OCI-LY1 (cell line): ENCODE data around the gene MRPL38.
A peak's percentile ranks its signal among the peaks of the same experiment; 100 is the strongest.

Experiments
- H2AFZ ChIP-seq: fragments of 200-600 bp; sonication (generic), shearing (Covaris generic); 2 replicates; pipeline ENCODE4 v1.6.0; 2014; ENCODE audit warnings: antibody characterized with exemption, mild to moderate bottlenecking, low read length
- H3F3A ChIP-seq: fragments of 200-600 bp; sonication (generic), shearing (Covaris generic); 2 replicates; pipeline ENCODE4 v1.6.0; 2014; ENCODE audit warnings: mild to moderate bottlenecking, antibody characterized with exemption, low read length, moderate library complexity; ENCODE audit not compliant: insufficient read depth
- H3K27ac ChIP-seq: fragments of 200-600 bp; sonication (generic); 2 replicates; pipeline ENCODE4 v1.5.1; 2014; ENCODE audit warnings: low read length, mixed run types, mild to moderate bottlenecking, low read depth; ENCODE audit not compliant: poor library complexity, severe bottlenecking
- H3K27me3 ChIP-seq: fragments of 200-600 bp; sonication (generic); 2 replicates; pipeline ENCODE4 v1.6.0; 2014; ENCODE audit warnings: antibody characterized with exemption, mild to moderate bottlenecking, low read length, moderate library complexity; ENCODE audit not compliant: insufficient read depth
- H3K36me3 ChIP-seq: fragments of 200-600 bp; sonication (generic); 2 replicates; pipeline ENCODE4 v1.6.1; 2014; ENCODE audit warnings: mild to moderate bottlenecking, antibody characterized with exemption, low read length, moderate library complexity, mixed read lengths; ENCODE audit not compliant: insufficient read depth
- H3K4me1 ChIP-seq: fragments of 200-600 bp; sonication (generic); 2 replicates; pipeline ENCODE4 v1.5.1; 2014; ENCODE audit warnings: mild to moderate bottlenecking, low read length, moderate library complexity; ENCODE audit not compliant: insufficient read depth, severe bottlenecking
- H3K4me2 ChIP-seq: fragments of 200-600 bp; sonication (generic), shearing (Covaris generic); 2 replicates; pipeline ENCODE4 v1.6.1; 2014; ENCODE audit warnings: low read length
- H3K4me3 ChIP-seq: fragments of 200-600 bp; sonication (generic); 2 replicates; pipeline ENCODE4 v1.5.1; 2014; ENCODE audit warnings: low read length, low read depth, mild to moderate bottlenecking, mixed read lengths; ENCODE audit not compliant: poor library complexity, severe bottlenecking
- H3K79me2 ChIP-seq: fragments of 200-600 bp; shearing (Covaris generic); 2 replicates; pipeline ENCODE4 v1.6.1; 2016; ENCODE audit warnings: mixed run types, low read length, mixed read lengths; ENCODE audit not compliant: insufficient read depth
- H3K9ac ChIP-seq: fragments of 200-600 bp; sonication (generic), shearing (Covaris generic); 2 replicates; pipeline ENCODE4 v1.6.1; 2014; ENCODE audit warnings: mild to moderate bottlenecking, low read length, mixed read lengths
- H3K9me2 ChIP-seq: fragments of 200-600 bp; sonication (generic), shearing (Covaris generic); 2 replicates; pipeline ENCODE4 v1.6.1; 2014; ENCODE audit warnings: low read depth, mild to moderate bottlenecking, low read length, mixed read lengths
- H3K9me3 ChIP-seq: fragments of 200-600 bp; shearing (Covaris generic); 2 replicates; pipeline ENCODE4 v1.6.1; 2014; ENCODE audit warnings: low read length, mixed read lengths
- H4K20me1 ChIP-seq: fragments of 200-600 bp; sonication (generic), shearing (Covaris generic); 2 replicates; pipeline ENCODE4 v1.6.0; 2016; ENCODE audit warnings: mild to moderate bottlenecking, low read length; ENCODE audit not compliant: insufficient read depth
- EZH2 ChIP-seq: fragments of 200-600 bp; sonication (generic), shearing (Covaris generic); IDR thresholded peaks from 2 replicates; pipeline ENCODE4 v1.8.0; 2017; ENCODE audit warnings: borderline replicate concordance, mixed run types, mild to moderate bottlenecking, antibody characterized with exemption, low read length, moderate library complexity, mixed read lengths
- TF ChIP-seq, protein P1 (sequence below): fragments of 200-600 bp; sonication (generic), shearing (Covaris generic); IDR thresholded peaks from 2 replicates; pipeline ENCODE4 v1.5.1; 2017; ENCODE audit warnings: mild to moderate bottlenecking, antibody characterized with exemption, low read length, moderate library complexity, mixed read lengths

MRPL38 gene

DNA sequence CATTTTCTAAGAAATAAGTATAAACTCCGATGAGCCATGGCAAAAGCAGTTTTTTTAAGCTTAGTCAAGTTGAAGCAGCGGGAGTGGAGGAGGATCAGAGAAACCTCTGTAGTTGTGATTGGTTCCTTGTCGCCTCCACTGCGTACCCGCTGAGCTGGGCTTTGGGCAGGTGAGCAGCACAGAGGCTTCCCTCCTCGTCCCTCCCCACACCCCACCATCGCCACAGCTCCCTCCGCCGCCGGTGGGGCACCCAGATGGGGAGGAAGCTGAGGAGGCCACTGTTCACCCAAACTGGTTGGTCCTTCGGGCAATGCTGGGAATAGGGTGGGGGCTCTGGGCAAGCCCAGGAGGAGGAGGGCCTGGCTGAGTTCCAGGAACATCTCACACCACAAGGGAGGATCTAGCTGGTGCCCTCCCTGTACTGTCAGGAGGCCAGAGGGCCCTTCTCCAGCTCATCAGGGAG is 5.2 kb upstream of the MRPL38 start:
- Histone ChIP-seq H3K4me3 (peak overlapping the region; percentile 33), H3K9me2 (no peaks in the 10 kb centered on the region), H3F3A (0 out of 2 replicates have a peak, but pooled peaks cover 8% of the 10 kb centered on the region), H3K79me2 (no peaks in the 10 kb centered on the region), H3K36me3 (peaks cover 6% of the 10 kb centered on the region), H3K4me2 (peak overlapping the region; percentile 56), H3K9me3 (no peaks in the 10 kb centered on the region), H3K4me1 (peaks cover 61% of the 10 kb centered on the region), H4K20me1 (no peaks in the 10 kb centered on the region), H2AFZ (no peak overlapping the region), H3K27ac (peak overlapping the region; percentile 96), H3K27me3 (no peaks in the 10 kb centered on the region), H3K9ac (peak overlapping the region; percentile 47; the same call in 1 of the 2 replicates)
- no peak for TF ChIP-seq EZH2
- TF ChIP-seq, protein P1, sequence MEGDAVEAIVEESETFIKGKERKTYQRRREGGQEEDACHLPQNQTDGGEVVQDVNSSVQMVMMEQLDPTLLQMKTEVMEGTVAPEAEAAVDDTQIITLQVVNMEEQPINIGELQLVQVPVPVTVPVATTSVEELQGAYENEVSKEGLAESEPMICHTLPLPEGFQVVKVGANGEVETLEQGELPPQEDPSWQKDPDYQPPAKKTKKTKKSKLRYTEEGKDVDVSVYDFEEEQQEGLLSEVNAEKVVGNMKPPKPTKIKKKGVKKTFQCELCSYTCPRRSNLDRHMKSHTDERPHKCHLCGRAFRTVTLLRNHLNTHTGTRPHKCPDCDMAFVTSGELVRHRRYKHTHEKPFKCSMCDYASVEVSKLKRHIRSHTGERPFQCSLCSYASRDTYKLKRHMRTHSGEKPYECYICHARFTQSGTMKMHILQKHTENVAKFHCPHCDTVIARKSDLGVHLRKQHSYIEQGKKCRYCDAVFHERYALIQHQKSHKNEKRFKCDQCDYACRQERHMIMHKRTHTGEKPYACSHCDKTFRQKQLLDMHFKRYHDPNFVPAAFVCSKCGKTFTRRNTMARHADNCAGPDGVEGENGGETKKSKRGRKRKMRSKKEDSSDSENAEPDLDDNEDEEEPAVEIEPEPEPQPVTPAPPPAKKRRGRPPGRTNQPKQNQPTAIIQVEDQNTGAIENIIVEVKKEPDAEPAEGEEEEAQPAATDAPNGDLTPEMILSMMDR: no peak

DNA sequence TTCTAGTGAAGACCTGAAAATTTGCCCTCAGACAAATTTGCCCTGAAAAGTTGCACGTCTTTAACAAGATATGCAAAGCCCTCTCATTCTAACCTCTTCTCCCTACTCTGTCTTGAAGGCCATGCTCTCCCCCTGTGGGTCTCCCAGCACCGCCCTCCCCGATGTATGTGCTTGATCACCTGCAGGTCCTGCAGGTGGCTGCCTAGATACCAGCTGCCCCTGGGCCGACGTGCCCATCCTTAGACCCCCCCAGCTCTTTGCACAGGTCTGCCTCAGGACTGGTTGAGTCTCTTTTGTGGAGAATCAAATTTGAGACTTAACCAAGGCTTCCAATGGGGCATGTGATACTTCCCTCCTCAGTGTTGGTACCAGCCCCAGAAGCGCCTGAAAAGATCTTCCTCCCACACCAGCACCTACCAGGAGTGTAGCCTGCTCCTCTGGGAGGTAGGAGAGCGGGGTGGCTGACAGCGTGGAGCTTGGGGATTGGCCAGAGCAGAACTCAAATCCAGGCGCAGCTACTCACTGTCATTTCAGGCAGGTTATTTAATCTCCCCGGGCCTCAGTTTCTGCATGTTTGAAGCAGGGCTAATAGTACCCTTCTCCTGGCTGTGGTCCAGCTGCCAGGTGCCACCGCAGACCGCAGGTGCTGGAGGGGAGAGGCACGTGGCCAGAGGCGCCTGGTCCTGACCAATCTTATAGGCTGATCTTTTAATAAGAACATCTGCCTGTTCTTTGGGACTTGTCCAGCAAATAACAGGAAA is 4.5 kb upstream of the MRPL38 start:
- Histone ChIP-seq H3K4me1 (peaks cover 62% of the 10 kb centered on the region), H3F3A (0 out of 2 replicates have a peak, but pooled peaks cover 8% of the 10 kb centered on the region), H3K27ac (peak overlapping the region; percentile 96), H3K9ac (peak overlapping the region; percentile 29; the same call in 1 of the 2 replicates), H3K9me3 (no peaks in the 10 kb centered on the region), H3K4me2 (peak overlapping the region; percentile 56), H2AFZ (no peak overlapping the region), H3K9me2 (no peaks in the 10 kb centered on the region), H3K27me3 (no peaks in the 10 kb centered on the region), H4K20me1 (no peaks in the 10 kb centered on the region), H3K36me3 (peaks cover 6% of the 10 kb centered on the region), H3K4me3 (peak overlapping the region; percentile 33), H3K79me2 (peaks cover under 1% of the 10 kb centered on the region; the same call in 1 of the 2 replicates)
- TF ChIP-seq EZH2: no peak

DNA sequence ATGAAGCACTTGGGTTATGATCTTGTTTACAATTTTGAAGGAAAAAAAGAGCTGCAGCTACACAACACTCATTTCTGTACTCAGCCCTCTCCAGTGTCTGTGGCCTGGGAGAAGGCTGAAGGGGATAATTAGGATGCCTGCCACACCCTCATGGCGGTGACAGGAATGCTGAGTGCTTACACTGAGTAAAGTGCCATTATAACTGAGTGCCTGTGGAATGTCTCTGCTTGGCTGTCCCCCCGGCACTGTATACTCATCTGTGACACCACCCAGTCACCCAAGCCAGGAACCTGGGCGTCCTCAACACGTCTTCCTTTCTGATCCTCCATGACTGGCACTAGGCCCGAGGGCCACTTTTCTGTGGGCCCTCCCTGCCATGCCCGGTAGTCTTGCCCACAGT is 3.5 kb upstream of the MRPL38 start:
- Histone ChIP-seq H3K36me3 (peaks cover 6% of the 10 kb centered on the region; the same call in 1 of the 2 replicates), H3K4me1 (peaks cover 72% of the 10 kb centered on the region), H3F3A (0 out of 2 replicates have a peak, but pooled peaks cover 11% of the 10 kb centered on the region), H3K27ac (peak overlapping the region; percentile 96), H3K27me3 (no peaks in the 10 kb centered on the region), H3K79me2 (peaks cover 5% of the 10 kb centered on the region; the same call in 1 of the 2 replicates), H3K9me2 (no peaks in the 10 kb centered on the region), H3K4me3 (no peak overlapping the region), H2AFZ (no peak overlapping the region), H3K4me2 (peak overlapping the region; percentile 56; the same call in 1 of the 2 replicates), H3K9me3 (no peaks in the 10 kb centered on the region), H4K20me1 (no peaks in the 10 kb centered on the region), H3K9ac (peak overlapping the region; percentile 29; the same call in 1 of the 2 replicates)
- TF ChIP-seq, protein P1: no peak
- no peak for TF ChIP-seq EZH2
